HepG2 (cell line): ENCODE measurements around the gene SRC. TPM values are rescaled to one million over a fixed set of nuclear protein-coding genes. Genes with fewer than 3 reads are reported as not detected.
A peak's percentile ranks its signal among the peaks of the same experiment; 100 is the strongest.

Source experiments
- ETV5 ChIP-seq: IDR thresholded peaks from 2 replicates; pipeline ENCODE4 v1.6.1; 2018; ENCODE audit warnings: missing biosample characterization, missing genetic modification reagents, inconsistent platforms, borderline replicate concordance
- HOXD1 ChIP-seq: sonication (generic); formaldehyde crosslinking; IDR thresholded peaks from 2 replicates; pipeline ENCODE4 v1.5.0; 2020; ENCODE audit warnings: missing genetic modification reagents
- KDM5A ChIP-seq: fragments of 200-600 bp; sonication (generic); IDR thresholded peaks from 2 replicates; pipeline ENCODE4 v1.7.0; 2018; ENCODE audit warnings: antibody characterized with exemption, mild to moderate bottlenecking, low read length, borderline replicate concordance
- TSC22D2 ChIP-seq: sonication (generic); formaldehyde crosslinking; IDR thresholded peaks from 2 replicates; pipeline ENCODE4 v1.5.1; 2020; ENCODE audit warnings: missing genetic modification reagents, mild to moderate bottlenecking, borderline replicate concordance
- ZNF292 ChIP-seq: sonication (generic); formaldehyde crosslinking; IDR thresholded peaks from 2 replicates; pipeline ENCODE4 v1.8.1; 2022; ENCODE audit warnings: mild to moderate bottlenecking, low read depth, missing genetic modification reagents, borderline replicate concordance
- ZNF550 ChIP-seq: sonication (generic); formaldehyde crosslinking; IDR thresholded peaks from 2 replicates; pipeline ENCODE4 v1.4.0; 2020; ENCODE audit warnings: mild to moderate bottlenecking, missing genetic modification reagents, borderline replicate concordance
- ZNF616 ChIP-seq: sonication (generic); formaldehyde crosslinking; IDR thresholded peaks from 2 replicates; pipeline ENCODE4 v1.5.0; 2020; ENCODE audit warnings: low read depth, mild to moderate bottlenecking, missing genetic modification reagents
- ZNF7 ChIP-seq: IDR thresholded peaks from 2 replicates; pipeline ENCODE4 v1.6.1; 2016; ENCODE audit warnings: missing biosample characterization, missing genetic modification reagents
- polyA plus RNA-seq, 8 experiments: library from polyadenylated mRNA; depleted of rRNA in 3 of 8; stranded (reverse) in 7 of 8; unstranded in 1 of 8; fragments of >200 nt; fragmentation: Illumina TruSeq in 4 of 8; extraction: Trizol in 4 of 8; gene quantifications; 2 replicates each; pipeline versions ENCODE4 v1.2.1 to v1.2.3, GENCODE V29; 2011 to 2016; ENCODE audit warnings: low read depth in 4 of 8, missing spikeins in 1 of 8, mixed read lengths in 1 of 8; ENCODE audit not compliant: insufficient read depth in 1 of 8
- total RNA-seq, 5 experiments: library from RNA; depleted of rRNA; stranded (reverse); fragments of >200 nt; fragmentation: Illumina TruSeq; extraction: Trizol; gene quantifications; 2 replicates each; pipeline ENCODE4 v1.2.3, GENCODE V29; 2016; ENCODE audit warnings: low read depth in 1 of 5
- TF ChIP-seq, protein P1 (sequence below): sonication (generic); formaldehyde crosslinking; IDR thresholded peaks from 2 replicates; pipeline ENCODE4 v1.5.1; 2020; ENCODE audit warnings: mild to moderate bottlenecking, missing genetic modification reagents, borderline replicate concordance
- TF ChIP-seq, protein P2 (sequence below): fragments of 450-650 bp; IDR thresholded peaks from 2 replicates; pipeline ENCODE4 v1.6.1; 2017
- TF ChIP-seq, protein P3 (sequence below), 2 experiments: sonication (generic) in 1 of 2; formaldehyde crosslinking in 1 of 2; IDR thresholded peaks; 2 replicates each; pipeline versions ENCODE4 v1.4.0 to v1.6.1; 2016 to 2020; ENCODE audit warnings: borderline replicate concordance in 1 of 2, low read depth in 1 of 2, mild to moderate bottlenecking in 1 of 2, missing genetic modification reagents in 1 of 2
- TF ChIP-seq, protein P4 (sequence below): sonication (generic); formaldehyde crosslinking; IDR thresholded peaks from 2 replicates; pipeline ENCODE4 v1.5.1; 2020; ENCODE audit warnings: mild to moderate bottlenecking, missing genetic modification reagents

SRC gene
- total and polyA plus RNA-seq, 2 of the 13 experiments (the other 11 are each of a cell fraction or from before 2014, with no cell fraction given), result 54.7 to 192 TPM

DNA sequence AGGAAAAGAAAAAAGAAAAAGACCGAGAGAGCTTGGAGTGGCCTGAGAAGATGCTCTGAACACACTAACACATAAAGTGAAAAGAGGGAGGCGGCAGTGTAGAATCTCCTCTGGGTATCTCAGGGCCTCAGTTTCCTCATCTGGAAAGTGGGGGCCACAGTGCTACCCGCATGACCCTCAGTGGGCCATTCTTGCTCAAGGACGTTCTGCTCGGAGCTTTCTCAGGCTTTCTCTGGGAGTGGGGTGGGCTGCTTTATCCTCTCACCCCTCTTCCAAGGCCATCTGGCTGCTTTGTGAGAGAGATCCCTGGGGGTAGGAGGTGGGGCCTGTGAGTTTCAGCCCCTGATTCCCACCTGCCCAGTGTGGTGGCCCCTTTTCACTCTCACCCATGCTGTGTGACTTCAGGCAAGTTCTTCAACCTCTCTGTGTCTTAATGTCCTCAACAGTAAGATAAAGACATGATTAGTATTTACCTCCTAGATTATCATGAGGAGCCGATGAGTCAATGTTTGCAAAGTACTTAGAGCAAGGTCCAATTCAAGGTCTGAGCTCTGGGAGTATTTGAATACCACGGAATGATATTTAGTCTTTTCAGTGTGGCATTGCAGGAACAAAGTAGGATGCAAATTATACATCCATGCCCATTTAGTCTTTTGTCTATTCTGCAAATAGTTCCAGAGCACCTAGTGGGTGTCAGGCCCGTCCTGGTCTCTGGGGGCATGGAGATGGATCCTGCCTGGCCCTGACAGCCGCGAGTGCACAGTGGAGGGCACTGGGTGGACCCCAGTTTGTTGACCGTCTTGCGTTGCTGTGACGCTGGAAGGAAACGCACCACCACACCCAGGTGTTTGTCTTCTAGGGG lies 34.3 kb downstream of the SRC start (continued):
- TF ChIP-seq, protein P1, sequence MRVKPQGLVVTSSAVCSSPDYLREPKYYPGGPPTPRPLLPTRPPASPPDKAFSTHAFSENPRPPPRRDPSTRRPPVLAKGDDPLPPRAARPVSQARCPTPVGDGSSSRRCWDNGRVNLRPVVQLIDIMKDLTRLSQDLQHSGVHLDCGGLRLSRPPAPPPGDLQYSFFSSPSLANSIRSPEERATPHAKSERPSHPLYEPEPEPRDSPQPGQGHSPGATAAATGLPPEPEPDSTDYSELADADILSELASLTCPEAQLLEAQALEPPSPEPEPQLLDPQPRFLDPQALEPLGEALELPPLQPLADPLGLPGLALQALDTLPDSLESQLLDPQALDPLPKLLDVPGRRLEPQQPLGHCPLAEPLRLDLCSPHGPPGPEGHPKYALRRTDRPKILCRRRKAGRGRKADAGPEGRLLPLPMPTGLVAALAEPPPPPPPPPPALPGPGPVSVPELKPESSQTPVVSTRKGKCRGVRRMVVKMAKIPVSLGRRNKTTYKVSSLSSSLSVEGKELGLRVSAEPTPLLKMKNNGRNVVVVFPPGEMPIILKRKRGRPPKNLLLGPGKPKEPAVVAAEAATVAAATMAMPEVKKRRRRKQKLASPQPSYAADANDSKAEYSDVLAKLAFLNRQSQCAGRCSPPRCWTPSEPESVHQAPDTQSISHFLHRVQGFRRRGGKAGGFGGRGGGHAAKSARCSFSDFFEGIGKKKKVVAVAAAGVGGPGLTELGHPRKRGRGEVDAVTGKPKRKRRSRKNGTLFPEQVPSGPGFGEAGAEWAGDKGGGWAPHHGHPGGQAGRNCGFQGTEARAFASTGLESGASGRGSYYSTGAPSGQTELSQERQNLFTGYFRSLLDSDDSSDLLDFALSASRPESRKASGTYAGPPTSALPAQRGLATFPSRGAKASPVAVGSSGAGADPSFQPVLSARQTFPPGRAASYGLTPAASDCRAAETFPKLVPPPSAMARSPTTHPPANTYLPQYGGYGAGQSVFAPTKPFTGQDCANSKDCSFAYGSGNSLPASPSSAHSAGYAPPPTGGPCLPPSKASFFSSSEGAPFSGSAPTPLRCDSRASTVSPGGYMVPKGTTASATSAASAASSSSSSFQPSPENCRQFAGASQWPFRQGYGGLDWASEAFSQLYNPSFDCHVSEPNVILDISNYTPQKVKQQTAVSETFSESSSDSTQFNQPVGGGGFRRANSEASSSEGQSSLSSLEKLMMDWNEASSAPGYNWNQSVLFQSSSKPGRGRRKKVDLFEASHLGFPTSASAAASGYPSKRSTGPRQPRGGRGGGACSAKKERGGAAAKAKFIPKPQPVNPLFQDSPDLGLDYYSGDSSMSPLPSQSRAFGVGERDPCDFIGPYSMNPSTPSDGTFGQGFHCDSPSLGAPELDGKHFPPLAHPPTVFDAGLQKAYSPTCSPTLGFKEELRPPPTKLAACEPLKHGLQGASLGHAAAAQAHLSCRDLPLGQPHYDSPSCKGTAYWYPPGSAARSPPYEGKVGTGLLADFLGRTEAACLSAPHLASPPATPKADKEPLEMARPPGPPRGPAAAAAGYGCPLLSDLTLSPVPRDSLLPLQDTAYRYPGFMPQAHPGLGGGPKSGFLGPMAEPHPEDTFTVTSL (CRISPR knock-in tag), result peak; percentile 83; the same call in 1 of the 2 replicates
- no peak for TF ChIP-seq ZNF550 (CRISPR knock-in tag)
- TF ChIP-seq, protein P2, sequence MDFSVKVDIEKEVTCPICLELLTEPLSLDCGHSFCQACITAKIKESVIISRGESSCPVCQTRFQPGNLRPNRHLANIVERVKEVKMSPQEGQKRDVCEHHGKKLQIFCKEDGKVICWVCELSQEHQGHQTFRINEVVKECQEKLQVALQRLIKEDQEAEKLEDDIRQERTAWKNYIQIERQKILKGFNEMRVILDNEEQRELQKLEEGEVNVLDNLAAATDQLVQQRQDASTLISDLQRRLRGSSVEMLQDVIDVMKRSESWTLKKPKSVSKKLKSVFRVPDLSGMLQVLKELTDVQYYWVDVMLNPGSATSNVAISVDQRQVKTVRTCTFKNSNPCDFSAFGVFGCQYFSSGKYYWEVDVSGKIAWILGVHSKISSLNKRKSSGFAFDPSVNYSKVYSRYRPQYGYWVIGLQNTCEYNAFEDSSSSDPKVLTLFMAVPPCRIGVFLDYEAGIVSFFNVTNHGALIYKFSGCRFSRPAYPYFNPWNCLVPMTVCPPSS, result no peak
- peak; percentile 12; the same call in 1 of the 2 replicates for TF ChIP-seq ETV5 (CRISPR knock-in tag)
- TF ChIP-seq ZNF7 (CRISPR knock-in tag), result no peak
- TF ChIP-seq, protein P3, sequence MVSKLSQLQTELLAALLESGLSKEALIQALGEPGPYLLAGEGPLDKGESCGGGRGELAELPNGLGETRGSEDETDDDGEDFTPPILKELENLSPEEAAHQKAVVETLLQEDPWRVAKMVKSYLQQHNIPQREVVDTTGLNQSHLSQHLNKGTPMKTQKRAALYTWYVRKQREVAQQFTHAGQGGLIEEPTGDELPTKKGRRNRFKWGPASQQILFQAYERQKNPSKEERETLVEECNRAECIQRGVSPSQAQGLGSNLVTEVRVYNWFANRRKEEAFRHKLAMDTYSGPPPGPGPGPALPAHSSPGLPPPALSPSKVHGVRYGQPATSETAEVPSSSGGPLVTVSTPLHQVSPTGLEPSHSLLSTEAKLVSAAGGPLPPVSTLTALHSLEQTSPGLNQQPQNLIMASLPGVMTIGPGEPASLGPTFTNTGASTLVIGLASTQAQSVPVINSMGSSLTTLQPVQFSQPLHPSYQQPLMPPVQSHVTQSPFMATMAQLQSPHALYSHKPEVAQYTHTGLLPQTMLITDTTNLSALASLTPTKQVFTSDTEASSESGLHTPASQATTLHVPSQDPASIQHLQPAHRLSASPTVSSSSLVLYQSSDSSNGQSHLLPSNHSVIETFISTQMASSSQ (IDR thresholded peaks at IDR 0.05; ENCODE audit: low read depth), result no peak
- TF ChIP-seq, protein P3 (CRISPR knock-in tag; IDR thresholded peaks at IDR 0.05; ENCODE audit: borderline replicate concordance), result no peak
- TF ChIP-seq, protein P4, sequence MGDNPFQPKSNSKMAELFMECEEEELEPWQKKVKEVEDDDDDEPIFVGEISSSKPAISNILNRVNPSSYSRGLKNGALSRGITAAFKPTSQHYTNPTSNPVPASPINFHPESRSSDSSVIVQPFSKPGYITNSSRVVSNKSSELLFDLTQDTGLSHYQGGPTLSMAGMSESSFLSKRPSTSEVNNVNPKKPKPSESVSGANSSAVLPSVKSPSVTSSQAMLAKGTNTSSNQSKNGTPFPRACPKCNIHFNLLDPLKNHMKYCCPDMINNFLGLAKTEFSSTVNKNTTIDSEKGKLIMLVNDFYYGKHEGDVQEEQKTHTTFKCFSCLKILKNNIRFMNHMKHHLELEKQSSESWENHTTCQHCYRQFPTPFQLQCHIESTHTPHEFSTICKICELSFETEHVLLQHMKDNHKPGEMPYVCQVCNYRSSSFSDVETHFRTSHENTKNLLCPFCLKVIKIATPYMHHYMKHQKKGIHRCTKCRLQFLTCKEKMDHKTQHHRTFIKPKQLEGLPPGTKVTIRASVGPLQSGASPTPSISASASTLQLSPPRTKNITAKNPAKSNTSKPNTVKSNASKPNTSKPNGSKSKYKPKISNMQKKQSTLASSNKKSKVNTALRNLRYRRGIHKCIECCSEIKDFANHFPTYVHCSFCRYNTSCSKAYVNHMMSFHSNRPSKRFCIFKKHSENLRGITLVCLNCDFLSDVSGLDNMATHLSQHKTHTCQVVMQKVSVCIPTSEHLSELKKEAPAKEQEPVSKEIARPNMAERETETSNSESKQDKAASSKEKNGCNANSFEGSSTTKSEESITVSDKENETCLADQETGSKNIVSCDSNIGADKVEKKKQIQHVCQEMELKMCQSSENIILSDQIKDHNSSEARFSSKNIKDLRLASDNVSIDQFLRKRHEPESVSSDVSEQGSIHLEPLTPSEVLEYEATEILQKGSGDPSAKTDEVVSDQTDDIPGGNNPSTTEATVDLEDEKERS, result peak; percentile 62; the same call in 1 of the 2 replicates
- TF ChIP-seq ZNF616 (CRISPR knock-in tag), result no peak
- TF ChIP-seq KDM5A, result no peak; the same call in 1 of the 2 replicates
- TF ChIP-seq HOXD1 (CRISPR knock-in tag), result no peak
- TF ChIP-seq TSC22D2 (CRISPR knock-in tag), result peak; percentile 81
- TF ChIP-seq ZNF292 (CRISPR knock-in tag), result no peak
